Testis (tissue), 2 donors: ENCODE measurements around the gene MRPL9.

Experiments used
- CTCF ChIP-seq, 3 experiments: fragments of 450-650 bp in 2 of 3; fragments of 200-600 bp in 1 of 3; sonication (generic) in 1 of 3; IDR thresholded peaks; one replicate each; pipeline ENCODE4 v1.5.1; 2016 to 2019; ENCODE audit warnings: antibody characterized with exemption in 3 of 3, mild to moderate bottlenecking in 2 of 3, moderate library complexity in 1 of 3
- POLR2A ChIP-seq: fragments of 450-650 bp; IDR thresholded peaks from one replicate; pipeline ENCODE4 v1.6.1; 2017; ENCODE audit warnings: antibody characterized with exemption, mild to moderate bottlenecking, moderate library complexity

- no peak for TF ChIP-seq POLR2A
- TF ChIP-seq CTCF (IDR thresholded peaks at IDR 0.05) = no peak
Observed at GRCh38 chr1:151718011-151718431, 45.3 kb downstream of the MRPL9 start.
